Stimulated activated CD8-positive, alpha-beta memory T cell treated with anti-CD3 and anti-CD28 coated beads, Interleukin-7, amount 100 ng/mL, for 4 hours (primary cell): Measurements from ENCODE around the gene CDHR3.
"Not testable (repeated sequence)": the region's sequence is repeated elsewhere in the genome, so short reads cannot be mapped to it uniquely, and the experiment has no call there.

ENCODE experiments used
- DNase-seq, 2 donors: peaks; one replicate each; pipeline ENCODE4 v3.0.0-alpha.2; 2020; ENCODE audit warnings: low read depth in 2 of 2

Gene CDHR3, protein sequence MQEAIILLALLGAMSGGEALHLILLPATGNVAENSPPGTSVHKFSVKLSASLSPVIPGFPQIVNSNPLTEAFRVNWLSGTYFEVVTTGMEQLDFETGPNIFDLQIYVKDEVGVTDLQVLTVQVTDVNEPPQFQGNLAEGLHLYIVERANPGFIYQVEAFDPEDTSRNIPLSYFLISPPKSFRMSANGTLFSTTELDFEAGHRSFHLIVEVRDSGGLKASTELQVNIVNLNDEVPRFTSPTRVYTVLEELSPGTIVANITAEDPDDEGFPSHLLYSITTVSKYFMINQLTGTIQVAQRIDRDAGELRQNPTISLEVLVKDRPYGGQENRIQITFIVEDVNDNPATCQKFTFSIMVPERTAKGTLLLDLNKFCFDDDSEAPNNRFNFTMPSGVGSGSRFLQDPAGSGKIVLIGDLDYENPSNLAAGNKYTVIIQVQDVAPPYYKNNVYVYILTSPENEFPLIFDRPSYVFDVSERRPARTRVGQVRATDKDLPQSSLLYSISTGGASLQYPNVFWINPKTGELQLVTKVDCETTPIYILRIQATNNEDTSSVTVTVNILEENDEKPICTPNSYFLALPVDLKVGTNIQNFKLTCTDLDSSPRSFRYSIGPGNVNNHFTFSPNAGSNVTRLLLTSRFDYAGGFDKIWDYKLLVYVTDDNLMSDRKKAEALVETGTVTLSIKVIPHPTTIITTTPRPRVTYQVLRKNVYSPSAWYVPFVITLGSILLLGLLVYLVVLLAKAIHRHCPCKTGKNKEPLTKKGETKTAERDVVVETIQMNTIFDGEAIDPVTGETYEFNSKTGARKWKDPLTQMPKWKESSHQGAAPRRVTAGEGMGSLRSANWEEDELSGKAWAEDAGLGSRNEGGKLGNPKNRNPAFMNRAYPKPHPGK

DNA sequence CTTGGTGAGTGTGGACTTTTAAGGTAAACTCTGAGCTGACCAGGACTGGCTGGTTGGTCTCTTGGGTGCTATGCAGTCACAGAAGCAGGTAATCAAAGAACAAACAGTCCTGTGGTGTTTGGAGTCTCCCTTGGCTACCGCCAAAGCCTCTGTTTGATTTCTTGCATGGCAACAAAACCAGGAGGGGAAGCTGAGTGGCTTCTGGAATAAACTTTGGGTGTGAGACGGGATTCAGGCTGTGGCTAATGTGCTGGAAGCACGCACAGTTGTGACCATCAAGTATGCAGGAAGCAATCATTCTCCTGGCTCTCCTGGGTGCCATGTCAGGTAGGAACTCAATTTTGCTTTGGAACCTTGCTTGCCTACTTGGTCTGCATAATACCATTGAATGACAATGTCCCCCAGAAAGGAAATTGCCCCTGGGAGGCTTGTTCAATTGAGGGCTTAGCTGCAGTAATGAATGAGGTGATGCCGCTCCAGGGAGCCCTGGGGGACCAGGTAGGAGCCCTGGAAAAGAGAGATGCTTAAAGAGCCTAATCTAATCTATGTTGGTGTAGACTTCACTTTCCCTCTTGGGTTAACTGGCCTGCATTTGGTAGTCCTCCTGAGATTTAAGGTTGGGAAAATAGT, at the start of gene CDHR3:
Gene CDHR3 (plus strand): TSS at position 227 of the 630 bp plus-strand sequence. CDS start 55 bp downstream, at position 282.
- no peak for DNase-seq

DNA sequence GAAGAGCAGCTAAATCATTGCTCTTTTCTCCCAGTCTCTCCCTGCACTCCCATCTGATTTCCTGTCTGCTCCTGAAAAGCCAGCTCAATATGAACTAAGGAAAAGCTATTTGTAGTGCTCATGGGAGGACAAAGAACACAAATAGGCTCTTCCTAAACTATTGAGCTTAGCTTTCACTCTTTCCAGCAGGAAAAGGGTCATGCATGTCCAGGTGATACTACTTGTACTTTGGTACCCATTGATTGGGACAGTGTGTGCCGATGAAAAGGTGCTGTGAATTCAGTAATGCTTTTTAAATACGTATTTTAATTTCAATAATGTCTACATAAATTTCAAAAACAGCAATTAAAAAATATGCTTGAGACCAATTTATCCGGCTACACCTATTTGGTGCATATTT, 49.1 kb upstream of the CDHR3 start:
- DNase-seq: no peak

- no peak for DNase-seq
These were observed 46.5 kb upstream of the CDHR3 start for GRCh38 chr7:105916603-105917002.

- no peak for DNase-seq
These were observed 45.4 kb upstream of the CDHR3 start for GRCh38 chr7:105917659-105918058.

- no peak for DNase-seq
These were observed 42.3 kb upstream of the CDHR3 start for GRCh38 chr7:105920766-105921165.

DNA sequence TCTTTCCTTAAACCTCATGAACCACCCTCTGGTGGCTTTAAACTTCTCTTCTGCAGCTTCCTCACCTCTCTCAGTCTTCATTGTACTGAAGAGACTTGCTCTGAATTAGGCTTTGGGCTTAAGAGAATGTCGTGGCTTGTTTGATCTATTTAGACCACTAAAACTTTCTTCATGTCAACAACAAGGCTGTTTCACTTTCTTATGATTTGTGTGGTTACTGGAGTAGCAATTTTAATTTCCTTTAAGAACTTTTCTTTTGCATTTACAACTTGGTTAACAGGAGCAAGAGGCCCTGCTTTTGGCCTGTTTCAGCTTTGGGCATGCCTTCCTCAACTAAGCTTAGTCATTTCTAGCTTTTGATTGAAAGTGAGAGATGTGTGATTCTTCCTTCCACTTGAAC, 38.1 kb upstream of the CDHR3 start:
- DNase-seq: no peak

GRCh38 chr7:105926131-105926530, 36.9 kb upstream of the CDHR3 start:
- no peak for DNase-seq

- DNase-seq: no peak
These were observed 31.9 kb upstream of the CDHR3 start for GRCh38 chr7:105931179-105931578.

DNA sequence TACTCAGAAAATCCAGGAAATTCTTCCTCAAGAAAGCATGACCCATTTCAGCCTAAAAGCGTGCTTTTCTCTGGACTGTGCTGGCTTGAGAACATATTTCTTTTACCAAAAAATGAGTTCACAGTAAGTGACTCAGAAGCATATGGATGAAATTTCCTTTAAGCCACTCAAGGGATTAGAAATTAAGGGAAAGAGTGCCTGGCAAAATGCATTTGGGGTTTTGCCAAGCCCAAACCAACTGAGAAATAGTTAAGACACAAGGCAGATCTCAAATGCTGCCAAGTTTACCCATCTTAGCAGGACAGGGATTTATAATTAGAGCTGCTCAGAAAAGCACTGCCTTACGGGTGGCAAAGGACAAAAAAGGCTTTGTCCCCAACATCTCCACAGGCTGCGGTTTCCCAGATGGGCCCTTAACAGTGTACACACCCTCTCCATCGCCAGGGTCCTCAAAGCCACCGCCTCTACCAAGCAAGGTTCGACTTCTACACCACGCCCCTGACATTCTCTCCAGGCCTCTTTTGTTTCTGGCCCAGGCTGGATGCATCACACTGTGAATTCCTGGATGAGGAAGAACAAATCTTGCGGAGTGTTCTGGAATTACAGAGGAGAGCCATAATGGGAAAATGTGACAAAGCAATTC, 30.1 kb upstream of the CDHR3 start:
- no peak for DNase-seq

DNA sequence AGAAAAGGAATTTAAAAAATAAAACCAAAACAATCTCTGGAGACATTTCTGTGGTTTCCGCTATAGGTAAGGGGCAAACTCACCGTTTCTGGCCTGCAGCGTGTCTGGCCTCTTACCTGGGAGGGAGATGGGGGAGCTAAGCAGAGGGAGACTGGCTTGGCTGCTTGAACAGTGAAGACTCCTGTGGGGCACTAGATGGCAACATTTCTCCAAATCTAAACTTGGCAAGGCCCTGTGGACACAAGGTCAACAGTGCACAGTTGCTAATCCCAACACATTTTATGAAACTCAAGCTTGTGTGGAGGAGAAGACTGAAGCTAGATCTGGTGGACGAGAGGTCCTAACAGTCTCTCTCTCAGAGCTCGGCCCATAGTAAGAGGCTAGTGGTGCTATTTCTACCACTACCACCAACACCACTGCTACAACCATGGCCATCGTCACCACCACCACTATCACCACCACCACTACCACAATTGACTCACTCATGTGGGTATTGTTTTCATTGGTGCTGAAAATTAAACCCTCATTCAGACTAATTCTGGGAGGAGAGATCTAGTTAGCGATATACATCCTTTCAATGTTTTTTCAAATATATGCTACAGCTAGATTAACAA, 28.4 kb upstream of the CDHR3 start:
- DNase-seq: no peak

- DNase-seq: no peak
These were observed 27.8 kb upstream of the CDHR3 start for GRCh38 chr7:105935250-105935649.

DNA sequence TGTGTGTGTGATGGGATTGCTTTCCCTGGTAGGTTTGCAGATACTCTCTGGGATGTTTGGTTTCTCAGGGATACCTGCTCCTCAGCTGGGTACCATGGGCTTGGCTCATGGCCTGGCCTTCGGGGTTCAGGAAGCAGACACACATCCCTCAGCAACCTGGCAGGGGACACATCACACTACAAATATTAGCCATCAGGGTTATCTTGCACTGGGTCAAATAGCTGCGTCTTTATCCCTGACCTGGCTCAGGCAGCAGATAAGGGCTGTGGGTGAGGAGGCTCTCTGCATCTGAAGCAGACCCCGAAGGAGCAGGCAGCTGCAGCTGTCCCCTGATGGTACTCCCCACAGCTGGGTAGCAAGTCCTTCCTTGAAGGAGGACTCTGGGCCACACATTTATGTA, 25.7 kb upstream of the CDHR3 start:
- no peak for DNase-seq

GRCh38 chr7:105940109-105940508, 23.0 kb upstream of the CDHR3 start:
- no peak for DNase-seq

GRCh38 chr7:105941596-105941995, 21.5 kb upstream of the CDHR3 start:
- no peak for DNase-seq

DNA sequence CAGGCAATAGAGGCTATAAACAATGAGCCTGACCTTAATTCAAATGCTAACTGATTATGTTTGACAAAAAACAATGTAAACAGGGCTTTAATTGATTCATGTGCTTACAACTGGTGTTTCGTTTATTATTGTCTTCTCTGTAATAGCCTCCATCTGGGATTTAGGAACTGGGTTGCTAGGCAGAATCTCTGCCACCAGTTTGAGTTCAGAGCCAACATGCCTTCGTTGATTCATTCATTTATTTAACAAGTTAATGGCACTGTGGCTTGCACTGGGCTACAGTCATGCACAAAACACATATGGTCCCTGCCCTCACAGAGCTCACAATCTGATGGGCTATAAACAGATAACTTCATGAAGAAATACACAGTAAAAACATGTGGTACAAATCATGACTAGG, 19.6 kb upstream of the CDHR3 start:
- DNase-seq: no peak

DNA sequence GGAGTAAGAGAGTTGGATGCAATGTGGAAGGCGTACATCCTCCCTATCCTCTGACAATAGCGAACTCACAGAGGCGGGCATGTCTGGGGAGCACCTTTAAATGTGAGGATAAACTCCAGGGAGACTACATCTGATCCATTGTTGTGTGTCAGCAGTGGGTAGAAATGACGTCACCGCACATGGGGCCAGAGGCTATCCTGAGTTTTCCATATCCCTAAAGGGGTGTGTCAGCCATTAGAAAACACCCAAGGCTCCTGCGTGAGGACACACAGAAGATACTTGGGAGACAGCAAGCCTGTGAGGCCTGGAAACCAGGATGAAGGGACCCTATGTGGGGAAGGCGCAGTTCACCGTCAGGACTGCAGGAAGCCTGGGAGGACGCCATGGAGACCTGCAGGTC, 17.2 kb upstream of the CDHR3 start:
- DNase-seq: no peak

- no peak for DNase-seq
These were observed 11.5 kb upstream of the CDHR3 start for GRCh38 chr7:105951597-105951996.

DNA sequence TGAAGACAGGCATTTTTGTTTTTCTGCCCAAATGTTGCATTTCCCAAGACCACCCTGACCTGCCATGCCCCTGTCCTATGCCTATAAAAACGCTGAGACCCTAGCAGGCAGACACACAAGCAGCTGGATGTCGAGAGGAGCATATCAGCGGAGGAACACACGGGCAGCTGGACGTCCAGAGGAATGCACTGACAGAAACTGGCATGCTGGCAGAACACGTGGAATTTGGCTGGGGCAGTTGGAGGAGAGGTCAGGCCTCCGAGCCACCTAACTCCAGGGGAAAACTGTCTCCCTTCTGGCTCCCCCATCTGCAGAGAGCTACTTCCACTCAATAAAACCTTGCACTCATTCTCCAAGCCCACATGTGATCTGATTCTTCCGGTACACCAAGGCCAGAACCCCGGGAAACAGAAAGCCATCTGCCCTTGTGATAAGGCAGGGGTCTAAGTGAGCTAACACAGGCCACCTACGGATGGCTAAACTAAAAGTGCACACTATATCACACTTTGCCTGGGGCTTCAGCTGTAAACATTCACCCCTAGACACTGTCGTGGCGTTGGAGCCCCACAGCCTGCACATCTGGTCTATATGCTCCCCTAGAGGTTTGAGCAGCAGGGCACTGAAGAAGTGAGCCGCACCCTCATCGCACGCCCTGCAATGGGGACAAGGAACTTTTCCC, 10.0 kb upstream of the CDHR3 start:
- no peak for DNase-seq

GRCh38 chr7:105954711-105955110, 8.4 kb upstream of the CDHR3 start:
- no peak for DNase-seq

GRCh38 chr7:105955651-105956466, 7.2 kb upstream of the CDHR3 start:
- not testable (repeated sequence) for DNase-seq
